Keratinocyte (primary cell): ENCODE measurements around the gene ADCY5. TPM values are rescaled to one million over a fixed set of nuclear protein-coding genes. Genes with fewer than 3 reads are reported as not detected.

Experiments
- DNase-seq: peaks from one replicate; pipeline ENCODE4 v3.0.0-alpha.2; 2011; ENCODE audit warnings: low read depth, missing footprints, low spot score
- FAIRE-seq: peaks from 2 replicates; lab custom pipeline; 2011; peaks lifted over from hg19 to GRCh38; lab: Jason Lieb, UNC
- H2AFZ ChIP-seq: 2 replicates; pipeline ENCODE4 v1.6.0; 2012; ENCODE audit warnings: low read length, control low read depth, inconsistent platforms; ENCODE audit not compliant: control insufficient read depth
- H3K27ac ChIP-seq: 2 replicates; pipeline ENCODE4 v1.5.1; 2011; ENCODE audit warnings: low read length; ENCODE audit not compliant: control insufficient read depth, insufficient read depth
- H3K27me3 ChIP-seq: 3 replicates; pipeline ENCODE4 v1.6.0; 2011; ENCODE audit warnings: low read length; ENCODE audit not compliant: control insufficient read depth, insufficient read depth; ENCODE audit errors: extremely low read depth
- H3K36me3 ChIP-seq, 2 experiments: 2 replicates in 1 of 2; 3 replicates in 1 of 2; pipeline ENCODE4 v1.5.1; 2011; ENCODE audit warnings: low read length in 2 of 2, mild to moderate bottlenecking in 1 of 2; ENCODE audit not compliant: control insufficient read depth in 2 of 2, insufficient read depth in 2 of 2; ENCODE audit errors: extremely low read depth in 1 of 2
- H3K4me1 ChIP-seq: 3 replicates; pipeline ENCODE4 v1.5.1; 2011; ENCODE audit warnings: low read length; ENCODE audit not compliant: control insufficient read depth, insufficient read depth; ENCODE audit errors: extremely low read depth
- H3K4me2 ChIP-seq: 3 replicates; pipeline ENCODE4 v1.6.0; 2011; ENCODE audit warnings: low read depth, low read length; ENCODE audit not compliant: control insufficient read depth, insufficient read depth; ENCODE audit errors: extremely low read depth
- H3K4me3 ChIP-seq, 3 experiments: fragments of 200-600 bp in 1 of 3; sonication (generic) in 1 of 3; 2 replicates in 2 of 3; 3 replicates in 1 of 3; pipeline ENCODE4 v1.5.1; 2011 to 2016; ENCODE audit warnings: low read length in 3 of 3, mild to moderate bottlenecking in 3 of 3, control low read depth in 2 of 3, inconsistent platforms in 1 of 3, low read depth in 1 of 3, mixed read lengths in 1 of 3, mixed run types in 1 of 3, moderate library complexity in 1 of 3; ENCODE audit not compliant: control insufficient read depth in 2 of 3, insufficient read depth in 2 of 3; ENCODE audit errors: extremely low read depth in 1 of 3
- H3K79me2 ChIP-seq: 2 replicates; pipeline ENCODE4 v1.6.0; 2012; ENCODE audit warnings: low read length; ENCODE audit not compliant: control insufficient read depth, insufficient read depth
- H3K9ac ChIP-seq: 3 replicates; pipeline ENCODE4 v1.6.0; 2011; ENCODE audit warnings: low read length; ENCODE audit not compliant: control insufficient read depth, insufficient read depth; ENCODE audit errors: extremely low read depth
- H3K9me1 ChIP-seq: 3 replicates; pipeline ENCODE4 v1.6.0; 2011; ENCODE audit warnings: low read length; ENCODE audit not compliant: control insufficient read depth, insufficient read depth; ENCODE audit errors: extremely low read depth
- H3K9me3 ChIP-seq: 2 replicates; pipeline ENCODE4 v1.5.1; 2012; ENCODE audit warnings: low read depth, low read length; ENCODE audit not compliant: control insufficient read depth
- H4K20me1 ChIP-seq: 3 replicates; pipeline ENCODE4 v1.6.0; 2011; ENCODE audit warnings: low read length; ENCODE audit not compliant: control insufficient read depth, insufficient read depth; ENCODE audit errors: extremely low read depth
- CTCF ChIP-seq, 3 experiments: IDR thresholded peaks in 1 of 3; conservative IDR thresholded peaks in 1 of 3; optimal IDR thresholded peaks in 1 of 3; 2 replicates in 2 of 3; 3 replicates in 1 of 3; pipeline versions ENCODE3 to v1.5.1; 2011; ENCODE audit warnings: low read length in 3 of 3, mild to moderate bottlenecking in 3 of 3, moderate library complexity in 2 of 3, control low read depth in 1 of 3, inconsistent platforms in 1 of 3; ENCODE audit not compliant: insufficient read depth in 2 of 3; ENCODE audit errors: extremely low read depth in 1 of 3
- EZH2 ChIP-seq: IDR thresholded peaks from one replicate; pipeline ENCODE4 v1.6.1; 2012; ENCODE audit warnings: inconsistent platforms, mild to moderate bottlenecking, low read length, moderate library complexity
- dilution Hi-C: fragments of 300-500 bp; cut with MboI; formaldehyde crosslinking; loops from one replicate; pipeline ENCODE4 v1.7.0; 2020; ENCODE audit warnings: low sequenced_read_pairs; ENCODE audit not compliant: extremely low pct_ligation_motif_present
- polyA plus RNA-seq, 5 experiments: library from polyadenylated mRNA; depleted of rRNA in 3 of 5; stranded (reverse) in 3 of 5; stranded (forward) in 1 of 5; unstranded in 1 of 5; fragments of >200 nt; gene quantifications; 1 replicate in 1 of 5; 2 replicates in 3 of 5; 3 replicates in 1 of 5; pipeline versions ENCODE4 v1.2.1 to v1.2.3, GENCODE V29; 2011 to 2012; ENCODE audit warnings: missing spikeins in 2 of 5, low read depth in 1 of 5, low replicate concordance in 1 of 5

The ADCY5 gene
- polyA plus RNA-seq, 1 donor (not counting 4 experiments of a cell fraction or from before 2014, with no cell fraction given) = not detected

GRCh38 chr3:123378409-123378915, 70.4 kb downstream of the ADCY5 start:
- Histone ChIP-seq H3K36me3 (no peaks in the 10 kb centered on the region), H3K4me3 (no peak overlapping the region), H3K9ac (no peak overlapping the region), H3K27me3 (peaks cover 15% of the 10 kb centered on the region), H3K4me2 (no peak overlapping the region), H3K9me3 (no peaks in the 10 kb centered on the region), H3K4me1 (no peaks in the 10 kb centered on the region), H2AFZ (no peak overlapping the region), H4K20me1 (no peaks in the 10 kb centered on the region), H3K27ac (no peak overlapping the region), H3K9me1 (no peaks in the 10 kb centered on the region), H3K79me2 (no peaks in the 10 kb centered on the region)
- dilution Hi-C loops = no loop called here
- no peak for DNase-seq
- TF ChIP-seq EZH2 (no peak), CTCF (optimal IDR thresholded peaks at IDR 0.05 in 1 of 3, IDR thresholded peaks at IDR 0.05 in 1 of 3, conservative IDR thresholded peaks at IDR 0.05 in 1 of 3; ENCODE audit: extremely low read depth in 1 of 3, insufficient read depth in 2 of 3, low read length in 3 of 3) (no peak)
- FAIRE-seq = no peak

GRCh38 chr3:123377243-123377740, 71.6 kb downstream of the ADCY5 start:
- no peak for DNase-seq
- H2AFZ ChIP-seq = no peak overlapping the region
- H3K79me2 ChIP-seq = no peaks in the 10 kb centered on the region
- no peak overlapping the region for H3K27ac ChIP-seq
- no peak for FAIRE-seq
- no peak overlapping the region for H3K9ac ChIP-seq
- peaks cover 21% of the 10 kb centered on the region for H3K27me3 ChIP-seq
- no peaks in the 10 kb centered on the region for H4K20me1 ChIP-seq
- H3K4me2 ChIP-seq = no peak overlapping the region
- dilution Hi-C loops = no loop called here
- H3K4me1 ChIP-seq = no peaks in the 10 kb centered on the region
- H3K36me3 ChIP-seq = no peaks in the 10 kb centered on the region
- TF ChIP-seq CTCF (optimal IDR thresholded peaks at IDR 0.05 in 1 of 3, IDR thresholded peaks at IDR 0.05 in 1 of 3, conservative IDR thresholded peaks at IDR 0.05 in 1 of 3; ENCODE audit: extremely low read depth in 1 of 3, insufficient read depth in 2 of 3, low read length in 3 of 3) (no peak), EZH2 (no peak)
- H3K4me3 ChIP-seq = no peak overlapping the region
- H3K9me1 ChIP-seq = no peaks in the 10 kb centered on the region
- H3K9me3 ChIP-seq = no peaks in the 10 kb centered on the region
